IPS-20b (cell line): Measurements from ENCODE around the gene ERC1.

Experiments used
- H3K27ac ChIP-seq: one replicate; pipeline ENCODE4 v1.5.1; 2013; ENCODE audit warnings: low read length
- H3K27me3 ChIP-seq: 2 replicates; pipeline ENCODE4 v1.6.1; 2013; ENCODE audit warnings: mild to moderate bottlenecking, low read length, inconsistent platforms; ENCODE audit not compliant: insufficient read depth
- H3K36me3 ChIP-seq: 2 replicates; pipeline ENCODE4 v1.6.1; 2013; ENCODE audit warnings: low read depth, mild to moderate bottlenecking, inconsistent platforms, low read length, moderate library complexity; ENCODE audit not compliant: insufficient read depth
- H3K4me1 ChIP-seq: 2 replicates; pipeline ENCODE4 v1.6.1; 2013; ENCODE audit warnings: mild to moderate bottlenecking, control low read depth, inconsistent platforms, low read length, moderate library complexity; ENCODE audit not compliant: insufficient read depth
- H3K4me3 ChIP-seq: 2 replicates; pipeline ENCODE4 v1.5.1; 2013; ENCODE audit warnings: mild to moderate bottlenecking, low read length, inconsistent platforms
- H3K9ac ChIP-seq: 2 replicates; pipeline ENCODE4 v1.6.1; 2013; ENCODE audit warnings: low read depth, mild to moderate bottlenecking, inconsistent platforms, low read length, moderate library complexity
- H3K9me3 ChIP-seq: 2 replicates; pipeline ENCODE4 v1.6.1; 2013; ENCODE audit warnings: mild to moderate bottlenecking, low read depth, low read length, inconsistent platforms; ENCODE audit not compliant: insufficient read depth

Gene ERC1

DNA sequence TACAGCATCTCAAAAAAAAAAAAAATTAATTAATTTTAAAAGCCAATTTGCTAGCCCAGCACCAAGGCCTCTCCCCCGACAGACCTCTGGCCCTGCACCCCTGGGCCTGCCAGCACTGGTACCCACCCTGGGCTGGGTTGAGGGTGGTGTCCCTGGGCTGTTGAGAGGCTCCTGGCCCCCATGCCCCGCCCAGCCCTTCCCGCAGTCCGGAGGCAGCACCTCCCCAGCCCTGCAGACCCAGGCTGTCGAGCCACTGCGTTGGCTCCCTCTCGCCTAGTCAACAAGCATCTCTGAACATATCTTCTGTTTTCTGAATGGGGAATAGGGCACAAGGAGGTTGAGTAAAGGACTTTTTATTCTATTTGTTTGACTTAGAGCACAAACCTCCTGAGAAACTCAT lies 516.3 kb downstream of the ERC1 start:
- H3K27ac ChIP-seq: no peak overlapping the region
- H3K36me3 ChIP-seq: no peaks in the 10 kb centered on the region
- H3K9ac ChIP-seq: no peak overlapping the region
- no peak overlapping the region for H3K4me3 ChIP-seq
- no peaks in the 10 kb centered on the region for H3K9me3 ChIP-seq
- no peaks in the 10 kb centered on the region for H3K27me3 ChIP-seq
- no peaks in the 10 kb centered on the region for H3K4me1 ChIP-seq

- Histone ChIP-seq H3K9me3 (0 out of 2 replicates have a peak, but pooled peaks cover under 1% of the 10 kb centered on the region), H3K27ac (no peak overlapping the region), H3K27me3 (no peaks in the 10 kb centered on the region), H3K9ac (no peak overlapping the region), H3K4me3 (no peak overlapping the region), H3K4me1 (no peaks in the 10 kb centered on the region), H3K36me3 (no peaks in the 10 kb centered on the region)
Observed at GRCh38 chr12:1509413-1510052, 518.5 kb downstream of the ERC1 start.

- no peaks in the 10 kb centered on the region for H3K27me3 ChIP-seq
- H3K4me3 ChIP-seq: no peak overlapping the region
- H3K9me3 ChIP-seq: peaks cover 6% of the 10 kb centered on the region; the same call in 1 of the 2 replicates
Observed at GRCh38 chr12:1510056-1510812, 519.2 kb downstream of the ERC1 start.

DNA sequence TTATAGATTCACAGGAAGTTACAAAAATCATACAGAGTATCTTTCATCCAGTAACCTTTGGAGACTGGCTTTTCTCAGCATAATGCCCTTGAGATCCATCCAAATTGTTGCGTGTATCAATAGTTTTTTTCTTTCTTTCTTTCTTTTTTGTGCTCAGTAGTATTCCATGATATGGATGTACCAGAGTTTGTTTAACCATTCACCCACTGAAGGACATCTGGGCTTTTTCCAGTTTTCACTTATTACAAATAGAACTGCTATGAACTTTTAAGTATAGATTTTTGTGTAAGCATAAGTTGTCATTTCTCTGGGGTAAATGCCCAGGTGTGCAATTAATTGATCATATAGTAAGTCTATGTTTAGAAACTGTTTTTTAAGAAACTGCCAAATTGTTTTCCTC lies 524.0 kb downstream of the ERC1 start:
- Histone ChIP-seq H3K27me3 (no peaks in the 10 kb centered on the region), H3K9ac (no peak overlapping the region), H3K9me3 (peaks cover 8% of the 10 kb centered on the region; the same call in 1 of the 2 replicates), H3K27ac (no peak overlapping the region), H3K36me3 (no peaks in the 10 kb centered on the region), H3K4me1 (no peaks in the 10 kb centered on the region), H3K4me3 (no peak overlapping the region)

More at GRCh38 chr12:1510056-1510812, 519.2 kb downstream of the ERC1 start:
- H3K4me1 ChIP-seq: no peaks in the 10 kb centered on the region
- H3K36me3 ChIP-seq: no peaks in the 10 kb centered on the region
- H3K9ac ChIP-seq: no peak overlapping the region
- H3K27ac ChIP-seq: no peak overlapping the region

GRCh38 chr12:1515428-1515827 lies 524.4 kb downstream of the ERC1 start:
- Histone ChIP-seq H3K9ac (no peak overlapping the region), H3K4me1 (no peaks in the 10 kb centered on the region), H3K4me3 (no peak overlapping the region), H3K27ac (no peak overlapping the region), H3K9me3 (peaks cover 8% of the 10 kb centered on the region; the same call in 1 of the 2 replicates), H3K27me3 (no peaks in the 10 kb centered on the region), H3K36me3 (no peaks in the 10 kb centered on the region)

DNA sequence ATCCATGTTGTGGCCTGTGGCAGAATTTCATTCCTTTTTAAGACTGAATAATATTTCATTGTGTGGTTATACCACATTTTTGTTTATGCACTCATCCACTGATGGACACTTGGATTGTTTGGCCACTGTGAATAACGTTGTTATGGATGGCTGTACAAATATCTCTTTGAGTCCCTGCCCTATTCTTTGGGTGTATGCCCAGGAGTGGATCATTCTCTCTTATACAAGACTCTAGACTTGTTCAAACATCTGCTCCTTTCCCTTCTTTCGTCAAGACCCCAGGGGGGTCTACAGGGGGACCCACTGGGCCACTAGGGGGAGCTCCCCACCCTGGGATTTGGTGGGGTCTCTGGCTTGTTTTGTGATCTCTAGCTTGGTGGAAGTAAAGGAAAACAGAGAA lies 526.0 kb downstream of the ERC1 start:
- Histone ChIP-seq H3K27ac (no peak overlapping the region), H3K36me3 (no peaks in the 10 kb centered on the region), H3K9ac (no peak overlapping the region), H3K9me3 (peaks cover 8% of the 10 kb centered on the region; the same call in 1 of the 2 replicates), H3K4me1 (no peaks in the 10 kb centered on the region), H3K4me3 (no peak overlapping the region), H3K27me3 (no peaks in the 10 kb centered on the region)

GRCh38 chr12:1517734-1518525 lies 526.9 kb downstream of the ERC1 start:
- no peak overlapping the region for H3K27ac ChIP-seq

DNA sequence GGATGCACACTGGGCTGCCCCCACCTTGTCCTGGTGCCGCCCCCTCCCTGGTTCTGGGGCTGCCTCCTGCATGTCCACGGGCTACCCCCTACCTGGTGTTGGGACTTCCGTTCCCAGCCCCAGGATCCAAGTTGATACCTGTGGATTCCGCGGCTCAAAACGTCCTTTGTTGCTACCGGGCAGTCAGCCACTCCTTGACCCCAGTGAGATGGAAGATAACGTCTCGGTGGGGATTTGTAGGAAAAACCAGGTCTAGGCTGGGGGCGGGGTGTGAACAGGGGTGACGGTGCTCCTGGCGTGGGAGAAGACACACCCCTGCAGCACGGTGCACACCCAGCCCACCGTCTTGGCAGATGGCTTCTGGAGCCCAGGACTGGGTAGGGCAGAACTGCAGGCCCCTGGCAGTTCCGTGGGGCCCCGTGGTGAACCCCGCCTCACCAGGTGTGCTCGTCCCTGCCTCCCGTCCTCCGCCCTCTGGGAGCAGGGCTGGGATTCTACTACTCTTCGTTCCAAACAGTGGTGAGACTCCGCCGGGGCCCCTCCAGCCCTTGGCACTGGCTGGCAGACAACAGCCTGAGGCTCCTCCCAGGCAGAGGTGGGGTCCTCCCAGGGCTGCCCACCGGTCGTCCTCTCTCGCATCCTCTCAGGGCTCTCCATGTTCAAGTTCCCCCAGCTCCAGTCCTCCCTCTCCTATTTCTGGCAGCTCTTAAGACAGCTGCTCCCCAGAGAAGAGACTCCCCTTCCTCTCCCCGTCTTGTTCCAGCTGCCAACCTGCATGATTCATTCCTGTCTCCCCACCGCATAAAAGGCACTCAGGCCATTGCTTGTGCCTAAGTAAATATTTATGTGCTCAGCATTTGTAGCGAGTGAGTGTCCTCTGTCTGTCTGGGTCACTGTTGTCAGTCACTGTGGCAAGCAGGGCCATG lies 527.8 kb downstream of the ERC1 start:
- peaks cover under 1% of the 10 kb centered on the region; the same call in 1 of the 2 replicates for H3K27me3 ChIP-seq
- H3K27ac ChIP-seq: no peak overlapping the region
- H3K36me3 ChIP-seq: no peaks in the 10 kb centered on the region
- peaks cover 5% of the 10 kb centered on the region; the same call in 1 of the 2 replicates for H3K4me1 ChIP-seq
- no peak overlapping the region for H3K4me3 ChIP-seq
- H3K9me3 ChIP-seq: peaks cover 8% of the 10 kb centered on the region; the same call in 1 of the 2 replicates
- H3K9ac ChIP-seq: no peak overlapping the region

More at GRCh38 chr12:1517734-1518525, 526.9 kb downstream of the ERC1 start:
- H3K4me3 ChIP-seq: no peak overlapping the region
- no peak overlapping the region for H3K9ac ChIP-seq
- H3K36me3 ChIP-seq: no peaks in the 10 kb centered on the region
- no peaks in the 10 kb centered on the region for H3K27me3 ChIP-seq
- peaks cover 8% of the 10 kb centered on the region; the same call in 1 of the 2 replicates for H3K9me3 ChIP-seq
- H3K4me1 ChIP-seq: no peaks in the 10 kb centered on the region; the same call in 1 of the 2 replicates

DNA sequence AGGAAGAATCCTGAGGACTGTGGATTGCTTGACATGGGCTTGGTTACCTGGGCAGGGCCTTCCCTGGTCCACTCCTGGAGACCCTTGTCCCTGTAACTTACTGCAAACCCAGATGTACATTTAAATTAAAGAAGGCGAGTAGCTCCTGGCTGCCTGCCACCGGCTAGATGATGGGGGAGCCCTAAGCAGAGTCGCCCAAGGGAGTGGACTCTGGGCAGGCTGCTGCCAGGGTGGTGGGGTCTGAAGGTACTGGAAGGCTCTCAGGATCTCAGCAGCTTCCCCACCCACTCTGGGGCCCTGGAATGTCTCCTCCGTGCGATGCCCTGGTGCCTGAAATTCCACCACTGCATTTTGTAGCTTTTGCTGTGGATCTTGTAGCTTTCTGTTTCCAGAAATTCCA lies 528.6 kb downstream of the ERC1 start:
- H3K27ac ChIP-seq: no peak overlapping the region
- H3K9ac ChIP-seq: no peak overlapping the region
- H3K27me3 ChIP-seq: peaks cover 9% of the 10 kb centered on the region; the same call in 1 of the 2 replicates
- H3K36me3 ChIP-seq: no peaks in the 10 kb centered on the region
- peaks cover 10% of the 10 kb centered on the region; the same call in 1 of the 2 replicates for H3K4me1 ChIP-seq
- peaks cover 7% of the 10 kb centered on the region; the same call in 1 of the 2 replicates for H3K9me3 ChIP-seq
- H3K4me3 ChIP-seq: no peak overlapping the region

DNA sequence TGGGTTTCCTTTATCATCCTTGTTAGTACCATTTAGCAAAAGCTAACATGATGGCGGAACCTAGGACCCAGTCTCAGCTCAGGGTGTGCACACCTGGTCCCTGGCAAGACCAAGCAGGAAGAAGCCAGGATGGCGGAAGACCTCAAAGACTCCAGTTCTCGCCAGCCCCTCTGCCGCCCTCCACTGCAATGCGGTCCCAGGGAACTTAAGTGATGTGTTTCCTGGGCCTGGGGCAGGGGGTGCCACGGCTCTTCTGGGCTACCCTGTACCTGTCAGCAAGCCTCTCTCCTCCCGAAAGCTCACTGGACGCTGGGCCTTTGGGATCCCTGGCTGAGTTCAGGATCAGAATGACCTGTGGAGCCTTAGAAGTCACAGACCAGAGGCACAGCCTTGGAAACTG lies 532.0 kb downstream of the ERC1 start:
- Histone ChIP-seq H3K9me3 (no peaks in the 10 kb centered on the region), H3K9ac (no peak overlapping the region), H3K27ac (no peak overlapping the region), H3K36me3 (no peaks in the 10 kb centered on the region), H3K27me3 (peaks cover 40% of the 10 kb centered on the region), H3K4me3 (no peak overlapping the region; the same call in 1 of the 2 replicates), H3K4me1 (peaks cover 10% of the 10 kb centered on the region; the same call in 1 of the 2 replicates)
